ENCODE results near the gene NLRP11. TPM values are rescaled to one million over a fixed set of nuclear protein-coding genes. Genes with fewer than 3 reads are reported as not detected.

Gene NLRP11
- total and polyA plus RNA-seq, 2 of the 4 experiments (the other 2 are of a cell fraction) = not detected

GRCh38 chr19:55832676-55833075 is 877 bp upstream of the NLRP11 start:
- H2AFZ ChIP-seq (replicated peaks; ENCODE audit: low read length, poor library complexity) = no peak overlapping the region
- ChIA-PET POLR2A (ENCODE audit: unreplicated experiment) (no interaction called here), CTCF (no interaction called here)
- ATAC-seq (ENCODE audit: low read depth) (no peak), DNase-seq (no peak)
- H3K79me1 ChIP-seq (ENCODE audit: low read depth in 1 of 2, low read length in 2 of 2) = no peaks in the 10 kb centered on the region
- no peak overlapping the region for H2BK15ac ChIP-seq (ENCODE audit: low read depth, low read length)
- no peak overlapping the region for H2BK120ac ChIP-seq (ENCODE audit: low read depth, low read length)
- no peak overlapping the region for H3K23ac ChIP-seq (ENCODE audit: low read depth, low read length)
- no peak overlapping the region for H2AK5ac ChIP-seq (ENCODE audit: low read depth, low read length)
- H4K8ac ChIP-seq (ENCODE audit: low read depth in 2 of 2, low read length in 2 of 2) = no peak overlapping the region
- WGBS, 2 experiments (ENCODE audit: extremely low coverage in 2 of 2, insufficient read length in 1 of 2) = no CpG with 5 or more reads among the region's 4 CpGs
- no peak overlapping the region for H3K14ac ChIP-seq (replicated peaks; ENCODE audit: low read depth, low read length)
- H2AK9ac ChIP-seq (replicated peaks; ENCODE audit: low read depth, low read length, poor library complexity) = no peak overlapping the region
- H4K91ac ChIP-seq (ENCODE audit: insufficient read depth, low read depth, low read length) = no peak overlapping the region
- H3K27me3 ChIP-seq (ENCODE audit: control insufficient read depth, insufficient read depth, low read length) = no peaks in the 10 kb centered on the region
- H3K9ac ChIP-seq (ENCODE audit: low read depth, low read length) = no peak overlapping the region
- no peak overlapping the region for H3K27ac ChIP-seq (ENCODE audit: insufficient read depth, low read length)
- H2BK5ac ChIP-seq (ENCODE audit: low read depth, low read length, poor library complexity, severe bottlenecking) = no peak overlapping the region
- H3K36me3 ChIP-seq (ENCODE audit: control insufficient read depth, insufficient read depth, low read length) = no peaks in the 10 kb centered on the region
- H2BK20ac ChIP-seq (ENCODE audit: low read depth, low read length) = no peak overlapping the region
- BruUV-seq (replicated peaks) = no TSS peak
- no peak overlapping the region for H3K4me3 ChIP-seq (ENCODE audit: insufficient read depth, low read depth, low read length)
- no peaks in the 10 kb centered on the region for H3K9me1 ChIP-seq (ENCODE audit: insufficient read depth, low read length)
- no peak overlapping the region for H3K4ac ChIP-seq (ENCODE audit: low read depth, low read length)
- dilution Hi-C loops (cut with HindIII; ENCODE audit: low sequenced_read_pairs, unreplicated experiment) = no loop called here
- no peak overlapping the region for H3K4me2 ChIP-seq (ENCODE audit: low read depth, low read length)
- intact Hi-C loops (cut with micrococcal nuclease) = no loop called here
- peaks cover 23% of the 10 kb centered on the region for H3K9me3 ChIP-seq (ENCODE audit: control insufficient read depth, insufficient read depth, low read length)
- H4K20me1 ChIP-seq (ENCODE audit: insufficient read depth, low read length) = no peaks in the 10 kb centered on the region
- H3K56ac ChIP-seq (ENCODE audit: extremely low read depth, insufficient read depth, low read length) = no peak overlapping the region
- no peak overlapping the region for H3K18ac ChIP-seq (ENCODE audit: low read depth, low read length)
- no peaks in the 10 kb centered on the region for H3K4me1 ChIP-seq (ENCODE audit: control insufficient read depth, insufficient read depth, low read length)
- TF ChIP-seq BHLHE40 (IDR thresholded peaks at IDR 0.05; ENCODE audit: low read depth, low read length) = no peak
- TF ChIP-seq ELK1 (IDR thresholded peaks at IDR 0.05; ENCODE audit: borderline replicate concordance, low read depth, low read length) = no peak
- TF ChIP-seq NFE2L2 (IDR thresholded peaks at IDR 0.05; ENCODE audit: low read depth, low read length) = no peak
- TF ChIP-seq, protein P1, sequence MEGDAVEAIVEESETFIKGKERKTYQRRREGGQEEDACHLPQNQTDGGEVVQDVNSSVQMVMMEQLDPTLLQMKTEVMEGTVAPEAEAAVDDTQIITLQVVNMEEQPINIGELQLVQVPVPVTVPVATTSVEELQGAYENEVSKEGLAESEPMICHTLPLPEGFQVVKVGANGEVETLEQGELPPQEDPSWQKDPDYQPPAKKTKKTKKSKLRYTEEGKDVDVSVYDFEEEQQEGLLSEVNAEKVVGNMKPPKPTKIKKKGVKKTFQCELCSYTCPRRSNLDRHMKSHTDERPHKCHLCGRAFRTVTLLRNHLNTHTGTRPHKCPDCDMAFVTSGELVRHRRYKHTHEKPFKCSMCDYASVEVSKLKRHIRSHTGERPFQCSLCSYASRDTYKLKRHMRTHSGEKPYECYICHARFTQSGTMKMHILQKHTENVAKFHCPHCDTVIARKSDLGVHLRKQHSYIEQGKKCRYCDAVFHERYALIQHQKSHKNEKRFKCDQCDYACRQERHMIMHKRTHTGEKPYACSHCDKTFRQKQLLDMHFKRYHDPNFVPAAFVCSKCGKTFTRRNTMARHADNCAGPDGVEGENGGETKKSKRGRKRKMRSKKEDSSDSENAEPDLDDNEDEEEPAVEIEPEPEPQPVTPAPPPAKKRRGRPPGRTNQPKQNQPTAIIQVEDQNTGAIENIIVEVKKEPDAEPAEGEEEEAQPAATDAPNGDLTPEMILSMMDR (conservative IDR thresholded peaks at IDR 0.05; ENCODE audit: low read depth, low read length) = no peak
- TF ChIP-seq MAZ (IDR thresholded peaks at IDR 0.05; ENCODE audit: borderline replicate concordance, low read depth, low read length) = no peak
- TF ChIP-seq FOS (IDR thresholded peaks at IDR 0.05; ENCODE audit: low read depth, low read length) = no peak
- TF ChIP-seq RFX5 (IDR thresholded peaks at IDR 0.05; ENCODE audit: low read depth, low read length) = no peak
- no peak for TF ChIP-seq MXI1 (IDR thresholded peaks at IDR 0.05; ENCODE audit: borderline replicate concordance, low read depth, low read length)
- TF ChIP-seq RAD21 (IDR thresholded peaks at IDR 0.05; ENCODE audit: low read length) = no peak
- TF ChIP-seq CHD1 (IDR thresholded peaks at IDR 0.05; ENCODE audit: low read depth, low read length) = no peak
- no peak for TF ChIP-seq RCOR1 (IDR thresholded peaks at IDR 0.05; ENCODE audit: insufficient replicate concordance, low read length)
- TF ChIP-seq MAFK (IDR thresholded peaks at IDR 0.05; ENCODE audit: low read depth, low read length) = no peak
- TF ChIP-seq, protein P2, sequence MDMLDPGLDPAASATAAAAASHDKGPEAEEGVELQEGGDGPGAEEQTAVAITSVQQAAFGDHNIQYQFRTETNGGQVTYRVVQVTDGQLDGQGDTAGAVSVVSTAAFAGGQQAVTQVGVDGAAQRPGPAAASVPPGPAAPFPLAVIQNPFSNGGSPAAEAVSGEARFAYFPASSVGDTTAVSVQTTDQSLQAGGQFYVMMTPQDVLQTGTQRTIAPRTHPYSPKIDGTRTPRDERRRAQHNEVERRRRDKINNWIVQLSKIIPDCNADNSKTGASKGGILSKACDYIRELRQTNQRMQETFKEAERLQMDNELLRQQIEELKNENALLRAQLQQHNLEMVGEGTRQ (IDR thresholded peaks at IDR 0.05; ENCODE audit: low read depth, low read length) = no peak
- TF ChIP-seq SMC3 (IDR thresholded peaks at IDR 0.05; ENCODE audit: low read depth, low read length) = no peak
- no peak for TF ChIP-seq POLR2A (IDR thresholded peaks at IDR 0.05; ENCODE audit: low read depth, low read length)
- no peak for TF ChIP-seq CEBPB (IDR thresholded peaks at IDR 0.05; ENCODE audit: low read depth, low read length)
- in situ Hi-C loops (cut with MboI; ENCODE audit: low sequenced_read_pairs) = no loop called here
- H4K5ac ChIP-seq (ENCODE audit: low read depth, low read length) = no peak overlapping the region

All from IMR-90 (cell line).